Colon (tissue), 2 donors: ENCODE measurements around the gene GALNTL6.

ENCODE experiments used
- FAIRE-seq: peaks from 2 replicates; lab custom pipeline; 2012; peaks lifted over from hg19 to GRCh38; lab: Jason Lieb, UNC
- donor health status: control.
- donor health status: control.

GALNTL6 gene

GRCh38 chr4:172553216-172553615, 740.0 kb downstream of the GALNTL6 start:
- FAIRE-seq = no peak

- no peak for FAIRE-seq
Measured at GRCh38 chr4:172554588-172554987, 741.4 kb downstream of the GALNTL6 start.

DNA sequence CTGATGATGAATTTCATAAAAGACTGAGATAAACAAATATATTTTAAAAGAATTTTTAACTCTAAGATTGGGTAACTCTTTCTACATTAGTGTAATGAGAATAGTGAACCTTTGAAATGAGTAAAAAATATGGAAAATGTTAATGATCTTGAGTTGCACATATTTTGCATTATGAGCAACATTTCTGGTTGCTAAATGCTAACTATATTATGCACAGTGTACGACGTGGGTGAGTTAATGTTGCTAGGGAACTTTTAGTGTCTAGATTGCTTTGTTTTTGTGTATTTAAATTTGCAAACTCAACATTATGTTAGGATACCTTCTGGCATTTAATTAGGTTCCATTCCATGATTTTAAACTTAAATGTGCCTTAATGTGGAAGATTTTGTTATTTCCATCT, 742.5 kb downstream of the GALNTL6 start:
- FAIRE-seq = no peak

DNA sequence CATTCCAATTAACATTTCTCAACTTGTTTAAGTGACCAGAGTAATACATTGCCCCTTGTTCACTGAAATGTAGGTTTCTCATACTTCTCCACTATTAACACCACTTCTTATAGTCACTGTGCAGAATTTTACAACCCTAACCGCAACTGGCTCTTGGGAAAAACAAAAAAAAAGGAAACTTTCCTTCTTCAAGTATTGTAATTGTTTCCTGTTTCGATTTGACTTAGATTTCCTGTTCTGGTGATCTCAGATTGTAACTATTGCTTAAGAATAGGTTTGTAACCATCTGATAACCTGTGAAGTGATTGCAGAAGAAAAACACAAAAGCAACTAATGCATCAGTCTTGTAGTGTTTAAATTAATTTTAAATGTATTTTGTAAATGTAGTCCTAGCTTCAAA, 760.7 kb downstream of the GALNTL6 start:
- FAIRE-seq = no peak

DNA sequence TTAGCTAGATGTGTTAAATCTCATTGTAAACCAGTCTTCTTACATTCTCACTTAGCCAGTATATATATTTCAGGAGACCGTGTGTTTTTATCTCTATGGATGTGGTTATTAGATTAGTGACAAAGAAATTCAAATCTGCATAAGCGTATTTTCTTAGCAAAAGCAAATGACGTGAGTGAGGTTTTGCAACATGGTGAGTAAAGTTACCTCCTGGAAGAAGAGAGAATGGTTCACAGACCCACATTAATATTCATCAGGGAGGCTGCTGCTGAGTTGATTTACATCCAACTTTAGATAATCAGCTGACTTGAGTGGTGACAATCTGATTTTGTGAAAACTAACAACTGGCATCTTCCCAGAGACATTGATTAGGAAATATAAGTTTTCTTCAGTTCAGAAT, 765.5 kb downstream of the GALNTL6 start:
- no peak for FAIRE-seq

- FAIRE-seq = no peak
Measured at GRCh38 chr4:172584816-172585215, 771.6 kb downstream of the GALNTL6 start.

- FAIRE-seq = no peak
Measured at GRCh38 chr4:172596206-172596605, 783.0 kb downstream of the GALNTL6 start.

DNA sequence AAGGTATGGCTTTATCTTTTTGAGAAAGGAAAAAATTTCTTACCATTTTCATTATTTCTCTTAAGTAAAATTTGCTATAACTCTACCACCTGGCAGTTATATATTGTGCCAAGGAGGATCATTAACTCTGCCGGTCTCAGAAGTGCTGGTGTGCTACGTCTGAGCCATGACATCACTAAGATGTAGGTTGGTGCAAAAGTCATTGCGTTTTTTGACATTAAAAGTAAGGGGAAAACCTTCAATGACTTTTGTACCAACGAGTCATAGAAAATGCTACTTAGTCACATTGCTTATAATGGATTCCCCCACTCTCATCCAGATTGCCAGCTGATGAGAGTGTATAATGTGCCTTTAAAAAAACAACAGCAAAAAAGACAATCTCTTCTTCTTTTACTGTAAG, 786.4 kb downstream of the GALNTL6 start:
- no peak for FAIRE-seq

- no peak for FAIRE-seq
Measured at GRCh38 chr4:172601195-172601594, 788.0 kb downstream of the GALNTL6 start.

- no peak for FAIRE-seq
Measured at GRCh38 chr4:172619218-172619617, 806.0 kb downstream of the GALNTL6 start.

DNA sequence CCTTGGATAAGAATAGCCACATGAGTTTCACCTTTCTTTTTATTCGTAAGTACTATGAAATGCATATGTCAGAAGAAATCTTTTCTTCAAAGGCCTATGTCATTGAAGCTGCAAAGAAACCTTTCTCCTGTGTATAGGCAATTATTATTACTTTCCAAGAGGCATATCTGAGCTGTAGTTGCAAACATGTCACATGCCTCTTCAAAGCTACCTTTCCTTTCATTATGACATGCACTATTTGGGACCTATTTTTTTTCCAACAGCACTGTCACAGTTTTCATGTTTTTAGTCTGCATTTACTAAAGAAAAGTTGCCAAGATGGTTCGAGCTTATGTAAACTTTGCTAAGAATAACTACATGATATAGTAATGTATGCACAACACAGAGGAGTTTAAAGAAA, 806.6 kb downstream of the GALNTL6 start:
- no peak for FAIRE-seq

DNA sequence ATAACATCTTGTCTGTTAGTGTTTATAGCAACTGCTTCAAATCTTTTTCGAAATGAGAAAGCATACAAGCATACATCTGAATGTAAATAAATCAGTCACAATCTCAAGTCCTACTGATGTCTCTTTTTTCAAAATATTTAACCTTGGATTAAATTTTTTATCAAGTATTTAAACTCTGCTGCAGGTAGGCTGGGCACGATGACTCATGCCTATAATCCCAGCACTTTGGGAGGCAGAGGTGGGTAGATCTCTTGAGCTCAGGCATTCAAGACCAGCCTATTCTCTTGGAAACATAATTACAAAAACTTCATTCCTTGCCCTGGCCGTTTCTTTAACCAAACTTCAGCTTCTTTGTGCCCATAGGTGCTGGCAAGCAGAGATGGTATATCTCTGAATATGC, 815.1 kb downstream of the GALNTL6 start:
- no peak for FAIRE-seq

DNA sequence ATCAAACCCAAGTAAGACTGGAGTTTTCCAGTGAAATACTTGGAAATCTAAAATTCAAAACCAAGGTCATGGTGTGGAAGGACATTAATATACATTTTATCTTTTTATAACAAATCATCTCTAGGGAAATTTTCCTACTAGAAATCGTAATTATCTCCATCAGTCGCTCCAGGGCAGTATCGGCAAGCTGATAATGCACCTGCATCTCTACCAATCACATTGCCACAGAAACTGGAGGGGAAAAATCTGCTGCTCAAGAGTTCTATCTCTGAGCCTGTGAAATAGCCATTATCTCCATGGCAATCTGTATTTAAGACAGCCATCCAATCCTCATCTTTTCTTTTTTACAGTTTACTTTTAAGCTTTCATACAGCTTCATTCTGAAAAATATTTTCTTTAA, 817.1 kb downstream of the GALNTL6 start:
- FAIRE-seq = no peak

DNA sequence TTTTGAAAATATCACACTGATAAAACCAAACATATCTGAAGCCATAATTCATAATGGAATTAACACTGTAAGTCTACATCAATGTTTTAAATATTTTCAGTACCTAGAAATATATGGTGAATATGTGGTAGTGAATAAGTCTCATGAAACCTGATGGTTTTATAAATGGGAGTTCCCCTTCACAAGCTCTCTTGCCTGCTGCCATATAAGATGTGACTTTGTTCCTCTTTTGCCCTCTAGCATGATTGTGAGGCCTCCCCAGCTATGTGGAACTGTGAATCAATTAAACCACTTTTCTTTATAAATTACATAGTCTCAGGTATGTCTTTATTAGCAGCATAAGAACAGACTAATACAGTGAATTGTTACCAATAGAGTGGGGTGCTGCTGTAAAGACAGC, 818.6 kb downstream of the GALNTL6 start:
- no peak for FAIRE-seq

DNA sequence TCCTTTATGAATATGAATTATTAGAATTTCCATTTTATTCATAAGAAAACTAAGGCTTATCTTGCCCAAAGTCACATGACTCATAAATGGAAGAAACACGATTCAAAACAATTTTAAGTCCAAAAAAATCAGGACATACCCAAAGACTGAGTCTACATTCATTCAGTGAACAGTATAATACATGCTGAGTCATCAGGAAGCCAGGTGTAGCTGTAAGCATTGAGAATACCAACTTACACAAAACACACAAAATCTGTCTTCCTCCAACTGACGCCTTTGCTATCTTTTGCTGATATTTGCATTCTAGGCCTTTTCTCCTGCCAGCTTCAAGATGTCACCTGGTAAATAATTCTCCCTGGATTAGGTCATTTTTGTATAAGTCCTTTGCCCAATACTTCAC, 835.3 kb downstream of the GALNTL6 start:
- peak; percentile 21 for FAIRE-seq

GRCh38 chr4:172649143-172649542, 835.9 kb downstream of the GALNTL6 start:
- no peak for FAIRE-seq

DNA sequence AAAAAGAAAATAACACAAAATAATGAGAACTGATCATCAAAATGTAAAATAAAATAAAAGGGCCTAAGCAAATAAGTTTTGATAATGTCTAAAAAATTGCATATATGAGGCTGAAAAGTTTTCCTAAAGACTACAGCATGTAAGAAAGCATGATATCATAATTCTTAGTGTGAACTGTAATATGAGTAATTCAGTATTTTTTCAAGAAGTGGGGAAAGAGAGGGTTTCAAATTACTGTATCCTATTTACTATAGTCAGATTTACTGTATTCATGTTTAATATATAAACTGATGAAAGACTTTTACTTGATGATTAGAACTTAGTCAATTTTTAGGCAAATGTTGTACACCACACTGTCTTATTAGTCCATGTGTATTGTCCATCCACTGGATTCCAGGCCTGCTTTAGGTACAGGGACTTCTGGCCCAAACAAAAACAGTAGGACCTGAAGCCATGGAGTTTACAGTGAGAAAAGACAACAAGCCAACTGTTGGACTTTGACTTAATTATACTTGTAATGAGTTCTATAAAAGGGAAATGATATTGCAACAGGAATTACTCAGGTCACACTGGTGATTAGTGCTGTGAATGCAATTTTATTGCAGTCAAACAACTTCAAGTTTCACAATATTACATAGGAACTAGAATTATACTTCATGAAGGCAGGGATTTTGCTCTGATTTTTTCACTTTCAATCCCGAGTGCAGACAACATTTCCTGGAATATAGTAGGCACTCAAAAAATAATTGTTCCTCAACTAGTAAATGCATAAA, 837.7 kb downstream of the GALNTL6 start:
- FAIRE-seq = peak; percentile 57

DNA sequence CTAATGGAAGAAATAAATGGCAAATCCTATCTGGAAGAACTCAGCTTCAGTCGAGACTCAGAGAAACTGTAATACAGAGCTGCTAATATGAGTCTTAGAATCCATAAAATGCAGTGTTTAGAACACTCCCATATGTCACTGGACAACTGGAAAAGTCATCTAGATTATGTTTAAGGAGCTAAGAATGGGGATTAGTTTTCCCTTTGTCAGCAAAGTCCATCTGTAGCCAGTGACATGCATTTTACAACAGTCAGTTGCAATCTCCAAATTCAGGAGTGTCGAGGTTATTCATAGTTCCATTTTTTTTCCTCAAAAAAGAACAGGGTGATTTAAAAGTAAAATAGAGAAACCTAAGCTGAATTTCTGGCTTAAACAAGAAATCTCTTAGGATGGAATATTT, 838.8 kb downstream of the GALNTL6 start:
- FAIRE-seq = no peak

DNA sequence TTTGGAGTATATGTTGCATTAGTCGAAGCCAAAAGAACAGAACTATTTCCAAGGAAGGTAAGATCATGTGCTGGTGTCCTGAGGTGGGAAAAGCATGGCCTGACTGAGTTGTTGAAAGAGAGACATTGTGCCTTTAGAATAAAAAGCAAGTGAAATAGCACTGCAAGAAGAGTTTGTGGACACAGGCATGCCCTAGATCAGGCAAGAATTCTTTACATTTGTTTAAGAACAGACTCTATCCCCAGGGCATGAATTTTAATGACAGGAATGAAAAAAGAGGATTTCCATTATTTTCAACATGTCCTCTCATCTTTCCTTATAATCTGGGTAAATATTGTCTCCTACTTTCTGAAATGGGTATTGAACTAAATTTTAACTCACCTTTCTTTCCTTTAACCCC, 839.2 kb downstream of the GALNTL6 start:
- no peak for FAIRE-seq

- no peak for FAIRE-seq
Measured at GRCh38 chr4:172653676-172654075, 840.5 kb downstream of the GALNTL6 start.

- FAIRE-seq = no peak
Measured at GRCh38 chr4:172654457-172654856, 841.3 kb downstream of the GALNTL6 start.

DNA sequence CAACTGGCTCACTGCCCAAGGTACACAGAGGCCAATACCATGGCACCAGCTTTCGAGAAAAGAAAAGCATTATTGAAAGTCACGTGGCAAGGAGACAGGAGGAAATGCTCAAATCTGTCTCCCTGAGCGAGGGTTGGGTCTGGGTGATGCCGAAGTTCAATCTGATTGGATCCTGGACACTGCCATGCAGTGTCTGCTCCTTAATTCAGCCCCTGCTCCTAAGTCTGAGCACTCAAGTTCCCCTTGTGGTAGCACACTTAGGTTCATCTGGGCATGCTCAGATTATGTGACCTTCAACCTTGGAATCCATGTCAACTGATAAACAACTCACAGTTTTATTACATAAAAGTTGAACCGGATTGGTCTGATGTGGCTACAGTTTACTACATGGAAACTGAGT, 842.9 kb downstream of the GALNTL6 start:
- no peak for FAIRE-seq

DNA sequence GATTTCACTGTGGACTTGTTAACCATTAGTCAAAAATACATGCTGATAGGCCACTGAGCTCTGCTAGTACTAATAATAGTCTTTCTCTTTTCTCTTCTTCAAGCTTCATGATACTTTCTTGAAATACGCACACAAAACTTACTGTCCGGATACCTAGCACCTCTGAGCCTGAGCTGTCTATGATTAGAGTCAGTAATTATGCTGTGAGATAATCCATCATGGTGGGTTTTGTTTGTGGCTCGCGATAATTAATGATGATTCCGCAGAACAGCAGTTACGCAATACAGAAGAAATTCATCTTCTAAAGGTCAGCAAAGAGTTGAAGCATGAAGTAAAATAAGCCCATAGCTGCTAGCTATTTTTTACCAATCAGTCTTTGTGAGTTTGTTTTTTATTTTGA, 843.9 kb downstream of the GALNTL6 start:
- no peak for FAIRE-seq

- no peak for FAIRE-seq
Measured at GRCh38 chr4:172660251-172660650, 847.0 kb downstream of the GALNTL6 start.

DNA sequence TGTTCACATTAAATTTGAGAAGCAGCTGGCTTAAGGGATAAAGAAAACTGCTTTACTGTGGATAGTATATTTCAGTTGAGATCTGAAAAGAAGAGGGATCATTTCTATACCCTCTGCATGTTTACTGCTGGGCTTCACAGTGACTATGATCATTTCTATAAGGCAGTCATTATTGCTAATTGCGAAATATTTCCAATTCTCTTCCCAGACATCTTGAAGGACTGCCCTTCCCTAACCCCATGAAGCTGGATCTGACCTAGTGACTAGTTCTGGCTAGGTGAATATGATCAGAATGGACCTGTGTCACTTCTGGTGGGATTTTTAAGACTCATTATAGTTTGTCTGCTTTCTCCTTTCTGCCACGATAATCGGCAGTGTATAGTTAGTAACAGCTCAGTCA, 848.9 kb downstream of the GALNTL6 start:
- FAIRE-seq = no peak
